ENCODE data around the gene SYS1. TPM values are rescaled to one million over a fixed set of nuclear protein-coding genes. Genes with fewer than 3 reads are reported as not detected.

The SYS1 gene
- total and polyA plus RNA-seq, 2 experiments from 2014 or later, result 7.9 to 21.5 TPM

DNA sequence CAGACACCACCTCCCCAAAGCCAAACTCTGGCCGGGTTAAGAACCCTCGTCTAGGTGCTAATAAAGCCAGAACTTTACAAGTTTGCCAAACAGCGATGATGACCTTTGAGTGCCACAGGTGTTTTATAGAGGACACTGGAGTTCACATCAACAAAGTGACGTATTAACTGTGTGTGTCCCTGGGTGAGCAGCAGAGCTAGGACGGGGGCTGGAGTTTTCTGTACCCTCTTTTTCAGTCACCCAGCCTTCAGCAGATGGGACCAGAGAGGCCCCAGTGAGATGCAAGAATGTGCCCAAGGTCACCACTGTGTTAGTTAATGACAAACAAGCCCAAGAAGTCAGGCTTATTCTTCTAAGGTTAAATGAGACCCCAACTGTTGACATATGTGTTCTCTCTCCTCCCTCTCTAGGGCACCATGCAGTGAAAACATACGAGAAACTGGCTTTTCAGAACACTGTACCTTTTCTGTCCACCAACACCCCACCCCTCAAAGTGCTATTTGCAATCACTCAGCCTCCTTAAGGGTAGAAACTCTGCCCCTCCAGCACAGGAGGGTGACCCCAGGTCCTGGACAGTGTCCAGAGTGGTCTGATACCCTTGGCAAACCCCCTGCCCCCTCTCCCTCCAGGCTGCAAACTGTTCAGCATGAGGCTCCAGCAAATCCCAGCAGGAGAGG, 20.0 kb upstream of the SYS1 start (continued):
- TF ChIP-seq ZNF114 (CRISPR knock-in tag; IDR thresholded peaks at IDR 0.05), result no peak
- no peak for TF ChIP-seq NANOG (IDR thresholded peaks at IDR 0.05; ENCODE audit: borderline replicate concordance)
- TF ChIP-seq, protein P1, sequence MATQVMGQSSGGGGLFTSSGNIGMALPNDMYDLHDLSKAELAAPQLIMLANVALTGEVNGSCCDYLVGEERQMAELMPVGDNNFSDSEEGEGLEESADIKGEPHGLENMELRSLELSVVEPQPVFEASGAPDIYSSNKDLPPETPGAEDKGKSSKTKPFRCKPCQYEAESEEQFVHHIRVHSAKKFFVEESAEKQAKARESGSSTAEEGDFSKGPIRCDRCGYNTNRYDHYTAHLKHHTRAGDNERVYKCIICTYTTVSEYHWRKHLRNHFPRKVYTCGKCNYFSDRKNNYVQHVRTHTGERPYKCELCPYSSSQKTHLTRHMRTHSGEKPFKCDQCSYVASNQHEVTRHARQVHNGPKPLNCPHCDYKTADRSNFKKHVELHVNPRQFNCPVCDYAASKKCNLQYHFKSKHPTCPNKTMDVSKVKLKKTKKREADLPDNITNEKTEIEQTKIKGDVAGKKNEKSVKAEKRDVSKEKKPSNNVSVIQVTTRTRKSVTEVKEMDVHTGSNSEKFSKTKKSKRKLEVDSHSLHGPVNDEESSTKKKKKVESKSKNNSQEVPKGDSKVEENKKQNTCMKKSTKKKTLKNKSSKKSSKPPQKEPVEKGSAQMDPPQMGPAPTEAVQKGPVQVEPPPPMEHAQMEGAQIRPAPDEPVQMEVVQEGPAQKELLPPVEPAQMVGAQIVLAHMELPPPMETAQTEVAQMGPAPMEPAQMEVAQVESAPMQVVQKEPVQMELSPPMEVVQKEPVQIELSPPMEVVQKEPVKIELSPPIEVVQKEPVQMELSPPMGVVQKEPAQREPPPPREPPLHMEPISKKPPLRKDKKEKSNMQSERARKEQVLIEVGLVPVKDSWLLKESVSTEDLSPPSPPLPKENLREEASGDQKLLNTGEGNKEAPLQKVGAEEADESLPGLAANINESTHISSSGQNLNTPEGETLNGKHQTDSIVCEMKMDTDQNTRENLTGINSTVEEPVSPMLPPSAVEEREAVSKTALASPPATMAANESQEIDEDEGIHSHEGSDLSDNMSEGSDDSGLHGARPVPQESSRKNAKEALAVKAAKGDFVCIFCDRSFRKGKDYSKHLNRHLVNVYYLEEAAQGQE (IDR thresholded peaks at IDR 0.05; ENCODE audit: unreplicated experiment), result no peak
- no peak for TF ChIP-seq EZH2phosphoT487 (IDR thresholded peaks at IDR 0.05; ENCODE audit: unreplicated experiment)

DNA sequence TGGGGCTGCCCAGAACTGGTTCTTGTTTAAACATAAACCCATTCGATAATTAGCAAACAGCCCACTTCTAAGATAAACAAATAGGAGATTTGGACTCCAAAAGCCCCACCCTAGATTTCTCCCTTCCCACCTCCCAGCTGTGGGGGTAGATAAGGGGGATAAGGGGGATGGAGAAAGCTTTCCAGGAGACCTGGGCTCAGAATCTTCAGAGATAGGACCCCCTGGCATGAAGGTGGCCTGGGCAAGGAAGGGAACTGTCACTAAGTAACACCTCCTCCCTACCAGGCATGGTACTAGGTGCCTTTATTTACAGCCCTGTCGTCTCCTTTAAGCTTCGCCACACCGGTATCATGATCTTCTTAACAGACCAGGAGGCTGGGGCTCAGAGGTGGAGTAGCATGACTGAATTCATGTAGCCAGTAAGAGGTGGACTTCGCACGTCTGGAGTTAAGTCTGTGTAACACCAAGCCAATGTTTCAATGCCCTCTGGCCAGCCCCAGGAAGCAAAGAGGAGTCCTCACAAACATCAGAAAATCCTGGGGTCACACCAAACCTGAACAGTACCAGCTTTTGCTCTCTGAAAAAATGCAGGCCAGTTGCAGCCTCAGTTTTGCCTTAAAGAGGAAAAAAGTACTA, 19.3 kb upstream of the SYS1 start:
- peak overlapping the region; percentile 46 for H3K4me3 ChIP-seq
- TF ChIP-seq EZH2phosphoT487 (IDR thresholded peaks at IDR 0.05; ENCODE audit: unreplicated experiment), result no peak
- TF ChIP-seq STAT1 (IDR thresholded peaks at IDR 0.05; ENCODE audit: unreplicated experiment), result no peak
- TF ChIP-seq, protein P2, sequence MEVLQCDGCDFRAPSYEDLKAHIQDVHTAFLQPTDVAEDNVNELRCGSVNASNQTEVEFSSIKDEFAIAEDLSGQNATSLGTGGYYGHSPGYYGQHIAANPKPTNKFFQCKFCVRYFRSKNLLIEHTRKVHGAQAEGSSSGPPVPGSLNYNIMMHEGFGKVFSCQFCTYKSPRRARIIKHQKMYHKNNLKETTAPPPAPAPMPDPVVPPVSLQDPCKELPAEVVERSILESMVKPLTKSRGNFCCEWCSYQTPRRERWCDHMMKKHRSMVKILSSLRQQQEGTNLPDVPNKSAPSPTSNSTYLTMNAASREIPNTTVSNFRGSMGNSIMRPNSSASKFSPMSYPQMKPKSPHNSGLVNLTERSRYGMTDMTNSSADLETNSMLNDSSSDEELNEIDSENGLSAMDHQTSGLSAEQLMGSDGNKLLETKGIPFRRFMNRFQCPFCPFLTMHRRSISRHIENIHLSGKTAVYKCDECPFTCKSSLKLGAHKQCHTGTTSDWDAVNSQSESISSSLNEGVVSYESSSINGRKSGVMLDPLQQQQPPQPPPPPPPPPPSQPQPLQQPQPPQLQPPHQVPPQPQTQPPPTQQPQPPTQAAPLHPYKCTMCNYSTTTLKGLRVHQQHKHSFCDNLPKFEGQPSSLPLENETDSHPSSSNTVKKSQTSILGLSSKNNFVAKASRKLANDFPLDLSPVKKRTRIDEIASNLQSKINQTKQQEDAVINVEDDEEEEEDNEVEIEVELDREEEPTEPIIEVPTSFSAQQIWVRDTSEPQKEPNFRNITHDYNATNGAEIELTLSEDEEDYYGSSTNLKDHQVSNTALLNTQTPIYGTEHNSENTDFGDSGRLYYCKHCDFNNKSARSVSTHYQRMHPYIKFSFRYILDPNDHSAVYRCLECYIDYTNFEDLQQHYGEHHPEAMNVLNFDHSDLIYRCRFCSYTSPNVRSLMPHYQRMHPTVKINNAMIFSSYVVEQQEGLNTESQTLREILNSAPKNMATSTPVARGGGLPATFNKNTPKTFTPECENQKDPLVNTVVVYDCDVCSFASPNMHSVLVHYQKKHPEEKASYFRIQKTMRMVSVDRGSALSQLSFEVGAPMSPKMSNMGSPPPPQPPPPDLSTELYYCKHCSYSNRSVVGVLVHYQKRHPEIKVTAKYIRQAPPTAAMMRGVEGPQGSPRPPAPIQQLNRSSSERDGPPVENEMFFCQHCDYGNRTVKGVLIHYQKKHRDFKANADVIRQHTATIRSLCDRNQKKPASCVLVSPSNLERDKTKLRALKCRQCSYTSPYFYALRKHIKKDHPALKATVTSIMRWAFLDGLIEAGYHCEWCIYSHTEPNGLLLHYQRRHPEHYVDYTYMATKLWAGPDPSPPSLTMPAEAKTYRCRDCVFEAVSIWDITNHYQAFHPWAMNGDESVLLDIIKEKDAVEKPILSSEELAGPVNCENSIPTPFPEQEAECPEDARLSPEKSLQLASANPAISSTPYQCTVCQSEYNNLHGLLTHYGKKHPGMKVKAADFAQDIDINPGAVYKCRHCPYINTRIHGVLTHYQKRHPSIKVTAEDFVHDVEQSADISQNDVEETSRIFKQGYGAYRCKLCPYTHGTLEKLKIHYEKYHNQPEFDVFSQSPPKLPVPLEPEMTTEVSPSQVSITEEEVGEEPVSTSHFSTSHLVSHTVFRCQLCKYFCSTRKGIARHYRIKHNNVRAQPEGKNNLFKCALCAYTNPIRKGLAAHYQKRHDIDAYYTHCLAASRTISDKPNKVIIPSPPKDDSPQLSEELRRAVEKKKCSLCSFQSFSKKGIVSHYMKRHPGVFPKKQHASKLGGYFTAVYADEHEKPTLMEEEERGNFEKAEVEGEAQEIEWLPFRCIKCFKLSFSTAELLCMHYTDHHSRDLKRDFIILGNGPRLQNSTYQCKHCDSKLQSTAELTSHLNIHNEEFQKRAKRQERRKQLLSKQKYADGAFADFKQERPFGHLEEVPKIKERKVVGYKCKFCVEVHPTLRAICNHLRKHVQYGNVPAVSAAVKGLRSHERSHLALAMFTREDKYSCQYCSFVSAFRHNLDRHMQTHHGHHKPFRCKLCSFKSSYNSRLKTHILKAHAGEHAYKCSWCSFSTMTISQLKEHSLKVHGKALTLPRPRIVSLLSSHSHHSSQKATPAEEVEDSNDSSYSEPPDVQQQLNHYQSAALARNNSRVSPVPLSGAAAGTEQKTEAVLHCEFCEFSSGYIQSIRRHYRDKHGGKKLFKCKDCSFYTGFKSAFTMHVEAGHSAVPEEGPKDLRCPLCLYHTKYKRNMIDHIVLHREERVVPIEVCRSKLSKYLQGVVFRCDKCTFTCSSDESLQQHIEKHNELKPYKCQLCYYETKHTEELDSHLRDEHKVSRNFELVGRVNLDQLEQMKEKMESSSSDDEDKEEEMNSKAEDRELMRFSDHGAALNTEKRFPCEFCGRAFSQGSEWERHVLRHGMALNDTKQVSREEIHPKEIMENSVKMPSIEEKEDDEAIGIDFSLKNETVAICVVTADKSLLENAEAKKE (CRISPR knock-in tag; IDR thresholded peaks at IDR 0.05), result no peak
- TF ChIP-seq ZNF331 (CRISPR knock-in tag; IDR thresholded peaks at IDR 0.05; ENCODE audit: low read depth), result no peak
- no peak for TF ChIP-seq NANOG (IDR thresholded peaks at IDR 0.05; ENCODE audit: borderline replicate concordance)
- TF ChIP-seq, protein P1 (IDR thresholded peaks at IDR 0.05; ENCODE audit: unreplicated experiment), result no peak
- TF ChIP-seq JUNB (IDR thresholded peaks at IDR 0.05; ENCODE audit: unreplicated experiment), result no peak
- TF ChIP-seq ZNF114 (CRISPR knock-in tag; IDR thresholded peaks at IDR 0.05), result no peak
- no peak for TF ChIP-seq CREB1 (CRISPR knock-in tag; IDR thresholded peaks at IDR 0.05; ENCODE audit: low read depth)

More for the DNA sequence above, 19.3 kb upstream of the SYS1 start:
- Mint-ChIP-seq H3K36me3 (ENCODE audit: low read depth) (peaks cover 18% of the 10 kb centered on the region), H3K4me1 (peaks cover 90% of the 10 kb centered on the region), H3K27ac (peak overlapping the region; percentile 96), H3K4me3 (peak overlapping the region; percentile 71; the same call in 1 of the 3 replicates), H3K9me3 (no peaks in the 10 kb centered on the region), H3K27me3 (ENCODE audit: insufficient read depth, low read depth, poor library complexity) (peaks cover 15% of the 10 kb centered on the region)
- H4K20me1 ChIP-seq (replicated peaks; ENCODE audit: insufficient read depth), result no peaks in the 10 kb centered on the region
- DNase-seq (ENCODE audit: low spot score) (no peak), ATAC-seq (no peak)
- H3K27me3 ChIP-seq (ENCODE audit: insufficient read depth), result peaks cover 9% of the 10 kb centered on the region; the same call in 1 of the 2 replicates
- 0 out of 2 replicates have a peak, but pooled peaks cover 8% of the 10 kb centered on the region for H3F3A ChIP-seq (replicated peaks; ENCODE audit: low read depth)
- H2AFZ ChIP-seq, result no peak overlapping the region
- H3K4me1 ChIP-seq (ENCODE audit: insufficient read depth), result peaks cover 80% of the 10 kb centered on the region
- H3K79me2 ChIP-seq (replicated peaks; ENCODE audit: insufficient read depth), result peaks cover 87% of the 10 kb centered on the region
- H3K9me2 ChIP-seq (ENCODE audit: insufficient read depth), result no peaks in the 10 kb centered on the region
- peak overlapping the region; percentile 96 for H3K27ac ChIP-seq (ENCODE audit: low read depth)
- peak overlapping the region; percentile 98 for H3K4me2 ChIP-seq
- H3K36me3 ChIP-seq (ENCODE audit: insufficient read depth), result no peaks in the 10 kb centered on the region
